Endometrial microvascular endothelial cells (primary cell): ENCODE results near the gene SOST. TPM values are rescaled to one million over a fixed set of nuclear protein-coding genes. Genes with fewer than 3 reads are reported as not detected.

Experiments
- in situ Hi-C: cut with HindIII; loops from 2 replicates; pipeline ENCODE4 v1.10.0; 2017; ENCODE audit warnings: low sequenced_read_pairs, low pct_unique_long_range_greater_than_20kb; ENCODE audit errors: inconsistent ontology term
- total RNA-seq: library from RNA; depleted of rRNA; stranded (reverse); fragments of >200 nt; gene quantifications from one replicate; pipeline ENCODE4 v1.2.3, GENCODE V29; 2015; ENCODE audit errors: inconsistent ontology term

The SOST gene
- total RNA-seq, 1 donor from 2014 or later = not detected

DNA sequence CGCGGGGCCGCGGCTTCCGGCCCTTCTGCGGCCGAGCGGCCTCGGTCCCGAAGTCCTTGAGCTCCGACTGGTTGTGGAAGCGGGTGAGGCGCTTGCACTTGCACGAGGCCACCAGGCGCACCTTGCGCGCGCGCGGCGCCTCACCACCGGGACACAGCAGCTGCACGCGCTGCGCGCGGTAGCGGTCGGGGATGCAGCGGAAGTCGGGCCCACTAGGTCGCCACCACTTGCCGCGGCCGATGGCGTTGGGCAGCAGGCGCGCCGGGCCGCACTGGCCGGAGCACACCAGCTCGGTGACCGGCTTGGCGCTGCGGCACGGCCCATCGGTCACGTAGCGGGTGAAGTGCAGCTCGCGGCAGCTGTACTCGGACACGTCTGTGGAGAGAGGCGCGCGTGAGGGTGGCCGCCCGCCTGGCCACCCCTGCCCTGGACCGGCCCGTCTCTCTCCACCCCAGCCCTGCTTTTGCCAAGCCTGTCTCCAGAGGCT, 3.2 kb downstream of the SOST start:
- in situ Hi-C loops = loop anchor here (5.0 kb wide), 1 partner anchor 58 kb away; no protein-coding TSS in a partner anchor

DNA sequence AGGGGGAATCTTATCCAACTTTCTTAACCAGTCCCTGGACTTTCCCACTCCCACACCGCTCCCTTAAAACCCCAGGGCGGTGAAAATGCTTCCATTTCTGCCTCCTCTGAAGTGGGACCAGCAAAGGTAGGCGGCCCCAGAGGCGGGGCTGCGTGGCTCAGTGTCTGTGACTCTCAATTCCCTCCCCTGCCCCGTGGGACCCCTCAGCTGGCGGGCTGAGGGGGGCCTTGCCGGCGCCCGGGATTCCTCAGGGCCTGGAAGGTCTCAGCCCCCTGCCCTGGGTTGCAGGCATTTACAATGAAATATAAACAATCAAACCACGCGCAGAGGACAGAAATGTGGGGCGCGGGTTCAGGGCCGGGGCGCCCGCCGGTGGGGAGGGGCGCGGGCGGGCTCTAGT, 3.6 kb downstream of the SOST start:
- in situ Hi-C loops = loop anchor here (5.0 kb wide), 1 partner anchor 58 kb away; no protein-coding TSS in a partner anchor

DNA sequence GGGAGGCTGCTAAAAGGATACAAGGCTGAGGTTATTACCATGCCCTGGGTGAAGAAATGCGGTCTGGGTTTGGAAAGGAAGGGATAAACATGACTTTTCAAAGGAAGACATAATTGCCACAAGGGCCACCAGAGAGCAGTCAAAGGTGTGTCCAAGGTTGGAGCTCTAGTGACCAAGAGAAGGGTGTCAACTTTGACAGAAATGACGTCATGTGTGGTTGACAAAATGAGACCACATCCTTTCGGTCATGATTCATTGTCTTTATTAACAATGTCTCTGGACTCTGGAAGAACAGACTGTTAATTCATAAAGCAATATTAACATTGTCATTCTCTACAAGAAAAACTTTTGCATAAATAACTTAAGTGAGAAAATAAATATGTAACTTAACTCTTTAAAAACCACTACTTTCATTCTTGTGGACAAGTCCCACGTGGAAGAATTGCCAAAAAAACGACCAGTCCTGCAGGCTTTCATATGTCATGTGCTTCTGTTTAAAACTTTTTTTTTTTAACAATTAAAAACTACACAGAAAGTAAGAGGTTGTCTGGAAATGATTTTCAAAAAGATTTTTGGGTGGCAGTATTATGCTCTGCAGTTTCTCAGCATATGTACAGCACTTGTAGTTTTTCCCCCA, 5.0 kb downstream of the SOST start:
- in situ Hi-C loops = no loop called here

DNA sequence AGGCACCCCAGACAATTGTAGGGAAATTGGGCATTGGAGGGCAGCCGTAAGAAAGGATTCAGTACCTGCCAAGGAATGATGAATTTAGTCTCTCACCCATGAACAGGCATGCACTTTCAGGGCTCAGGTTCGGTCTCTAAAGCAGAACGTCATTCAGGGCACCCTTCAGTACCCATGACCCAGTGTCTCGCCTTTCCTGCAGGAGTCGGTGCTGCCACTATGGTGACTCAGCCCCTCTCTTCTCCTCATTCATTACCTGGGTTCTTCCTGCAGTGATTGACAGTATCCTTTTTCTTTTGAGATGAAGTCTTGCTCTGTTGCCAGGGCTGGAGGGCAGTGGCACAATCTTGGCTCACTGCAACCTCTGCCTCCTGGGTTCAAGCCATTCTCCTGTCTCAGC, 8.4 kb downstream of the SOST start:
- in situ Hi-C loops = no loop called here

DNA sequence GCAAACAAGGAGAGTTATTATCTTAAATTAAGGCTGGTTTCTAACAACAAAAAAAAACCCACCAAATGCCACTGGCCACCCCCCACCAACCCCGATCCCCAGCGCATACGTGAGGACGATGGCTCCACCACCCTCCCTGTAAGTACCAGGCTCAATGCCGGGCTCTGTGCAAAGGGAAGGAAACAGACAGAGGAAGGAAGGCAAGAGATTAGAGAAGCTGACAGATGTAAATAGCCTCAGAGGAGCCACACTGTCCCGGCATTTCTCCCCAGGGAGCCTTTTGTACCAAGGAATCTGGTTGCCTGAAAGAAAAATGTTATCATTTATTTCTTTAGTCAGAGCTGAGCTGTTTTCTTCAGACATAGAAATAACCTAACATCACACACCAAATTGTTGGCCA, 13.1 kb downstream of the SOST start:
- in situ Hi-C loops = no loop called here

DNA sequence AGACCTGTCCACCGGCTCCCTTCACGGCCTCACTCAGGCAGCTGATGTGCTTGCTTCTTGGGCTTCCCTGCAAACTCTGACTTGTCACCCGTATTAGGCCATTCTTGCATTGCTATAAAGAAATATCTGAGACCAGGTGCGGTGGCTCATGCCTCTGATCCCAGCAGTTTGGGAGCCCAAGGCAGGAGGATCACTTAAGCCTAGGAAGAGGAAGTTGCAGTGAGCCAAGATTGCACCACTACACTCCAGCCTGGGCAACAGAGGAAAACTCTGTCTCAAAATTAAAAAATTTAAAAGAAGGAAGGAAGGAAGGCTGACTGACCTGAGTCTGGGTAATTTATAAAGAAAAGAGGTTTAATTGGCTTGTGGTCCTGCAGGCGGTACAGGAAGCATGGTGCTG, 17.0 kb downstream of the SOST start:
- in situ Hi-C loops = no loop called here

DNA sequence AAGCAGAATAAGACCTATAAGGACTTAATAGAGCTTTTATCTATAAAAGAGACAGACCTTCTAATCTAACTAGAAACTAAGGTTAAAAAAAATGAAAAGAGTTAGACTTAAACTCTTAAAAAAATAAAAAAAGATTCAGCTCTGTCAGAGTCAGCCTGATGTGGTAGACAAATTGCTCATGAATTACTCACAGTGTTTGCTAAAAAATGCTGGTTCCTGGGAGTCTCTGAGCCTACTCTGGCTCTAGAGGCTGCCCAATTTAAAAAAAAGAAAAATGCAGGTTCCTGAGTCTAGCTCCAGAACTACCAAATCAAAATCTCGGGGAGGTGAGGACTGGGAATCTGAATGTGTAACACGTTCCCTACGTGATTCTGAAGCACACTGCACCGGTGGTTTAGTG, 18.1 kb downstream of the SOST start:
- in situ Hi-C loops = no loop called here

DNA sequence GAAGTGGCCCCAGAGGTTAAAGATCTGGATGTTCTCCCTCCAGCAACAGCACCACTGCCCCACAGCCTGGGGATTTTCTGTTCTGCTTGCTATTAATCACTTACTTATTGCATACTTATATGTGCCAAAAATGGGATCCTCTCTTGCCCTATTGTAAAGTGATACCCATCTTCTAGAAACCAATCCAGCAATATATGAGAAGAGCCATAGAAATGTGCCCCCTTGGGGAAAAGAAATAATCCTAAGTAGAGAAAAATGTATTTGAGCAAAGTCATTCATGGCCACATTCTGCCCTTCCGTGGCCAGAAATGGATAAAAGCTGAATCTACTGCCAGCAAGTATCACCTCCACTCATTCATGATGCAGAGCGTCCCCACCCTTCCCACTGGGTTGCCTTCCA, 20.9 kb downstream of the SOST start:
- in situ Hi-C loops = no loop called here

DNA sequence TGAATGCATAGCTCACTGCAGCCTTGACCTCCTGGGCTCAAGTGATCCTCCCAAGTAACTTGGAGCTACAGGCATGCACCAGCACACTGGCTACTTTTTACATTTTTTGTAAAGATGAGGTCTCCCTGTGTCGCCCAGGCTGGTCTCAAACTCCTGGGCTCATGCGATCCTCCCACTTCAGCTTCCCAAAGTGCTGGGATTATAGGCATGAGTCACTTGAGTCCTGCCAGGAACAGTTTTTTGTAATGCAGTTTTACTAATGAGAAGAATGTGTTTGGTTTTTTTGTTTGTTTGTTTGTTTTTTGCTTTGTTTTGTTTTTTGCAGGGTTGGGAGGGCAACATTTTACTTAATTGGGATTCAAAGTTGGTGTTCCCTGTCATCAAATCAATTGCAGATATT, 22.2 kb downstream of the SOST start:
- in situ Hi-C loops = no loop called here

DNA sequence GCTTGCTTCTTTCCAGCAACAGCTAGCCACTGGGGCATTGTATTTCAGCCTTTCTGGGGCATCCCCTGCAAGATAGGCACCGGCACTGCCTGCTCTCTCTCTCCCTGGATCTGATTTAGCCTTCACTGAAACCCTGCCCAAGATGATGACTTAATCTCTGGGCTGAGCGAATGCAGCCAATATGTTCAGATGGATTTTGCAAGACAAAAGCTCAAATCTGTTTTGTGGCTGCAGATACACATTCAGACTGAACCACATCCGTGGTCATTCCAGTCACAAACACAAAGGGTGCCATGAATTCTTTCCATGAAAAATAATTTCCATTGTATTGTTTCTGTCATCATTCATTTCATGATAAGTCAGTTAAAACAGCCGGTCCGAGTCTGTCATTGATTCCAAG, 24.2 kb downstream of the SOST start:
- in situ Hi-C loops = no loop called here

DNA sequence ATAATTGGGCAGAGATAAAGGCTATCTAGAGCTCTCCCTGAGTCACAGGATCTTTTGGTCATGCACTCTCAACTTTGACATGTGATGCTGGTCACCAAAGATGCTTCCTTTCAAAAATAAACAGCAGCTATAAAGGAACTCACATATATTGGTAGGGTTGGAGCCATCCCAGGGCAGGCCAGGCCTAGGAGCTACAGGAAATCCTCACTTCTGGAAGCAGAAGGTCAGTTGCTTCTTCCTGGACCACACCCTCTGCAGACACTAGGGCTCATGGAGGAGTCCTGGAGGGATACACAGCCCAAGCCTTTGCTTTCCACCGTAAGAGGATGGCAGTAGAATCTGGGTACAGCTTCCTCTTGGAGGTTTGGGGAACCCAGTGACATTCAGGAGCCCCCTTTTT, 24.6 kb downstream of the SOST start:
- in situ Hi-C loops = no loop called here

DNA sequence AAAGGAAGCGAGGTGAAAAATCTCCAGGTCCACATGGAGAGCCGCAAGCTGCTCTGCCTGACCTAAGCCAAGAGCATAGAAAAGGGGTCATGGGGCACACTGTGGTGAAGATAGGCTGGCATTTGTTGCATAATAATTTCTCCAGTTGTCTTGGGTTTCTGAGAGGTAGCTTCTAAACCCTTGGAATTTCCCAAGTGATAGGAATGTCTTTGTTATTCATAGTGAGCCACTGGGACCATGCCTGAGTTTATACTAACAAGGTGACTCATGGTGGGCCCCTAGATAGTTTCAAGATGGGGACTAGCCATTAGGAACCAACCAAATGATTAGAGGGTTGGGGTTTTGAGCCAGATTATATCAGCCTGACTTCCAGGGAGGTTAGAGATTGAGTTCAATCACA, 25.6 kb downstream of the SOST start:
- in situ Hi-C loops = no loop called here

DNA sequence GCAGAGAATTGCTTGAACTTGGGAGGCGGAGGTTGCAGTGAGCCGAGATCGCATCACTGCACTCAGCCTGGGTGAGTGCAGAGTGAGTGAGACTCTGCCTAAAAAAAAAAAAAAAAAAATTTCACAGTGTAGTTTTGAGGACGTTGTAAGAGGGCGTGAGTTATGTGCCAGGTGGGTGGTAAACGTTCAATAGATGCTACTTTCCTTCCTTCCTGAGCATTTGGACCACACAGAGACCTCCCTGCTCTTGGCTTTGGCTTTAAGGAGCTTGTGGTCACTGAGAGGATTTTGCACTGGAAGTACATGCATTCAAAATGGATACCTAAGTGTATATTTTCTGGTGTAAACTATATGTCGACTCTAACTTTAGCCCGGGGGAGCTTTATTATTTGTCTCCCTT, 30.5 kb downstream of the SOST start:
- in situ Hi-C loops = no loop called here

DNA sequence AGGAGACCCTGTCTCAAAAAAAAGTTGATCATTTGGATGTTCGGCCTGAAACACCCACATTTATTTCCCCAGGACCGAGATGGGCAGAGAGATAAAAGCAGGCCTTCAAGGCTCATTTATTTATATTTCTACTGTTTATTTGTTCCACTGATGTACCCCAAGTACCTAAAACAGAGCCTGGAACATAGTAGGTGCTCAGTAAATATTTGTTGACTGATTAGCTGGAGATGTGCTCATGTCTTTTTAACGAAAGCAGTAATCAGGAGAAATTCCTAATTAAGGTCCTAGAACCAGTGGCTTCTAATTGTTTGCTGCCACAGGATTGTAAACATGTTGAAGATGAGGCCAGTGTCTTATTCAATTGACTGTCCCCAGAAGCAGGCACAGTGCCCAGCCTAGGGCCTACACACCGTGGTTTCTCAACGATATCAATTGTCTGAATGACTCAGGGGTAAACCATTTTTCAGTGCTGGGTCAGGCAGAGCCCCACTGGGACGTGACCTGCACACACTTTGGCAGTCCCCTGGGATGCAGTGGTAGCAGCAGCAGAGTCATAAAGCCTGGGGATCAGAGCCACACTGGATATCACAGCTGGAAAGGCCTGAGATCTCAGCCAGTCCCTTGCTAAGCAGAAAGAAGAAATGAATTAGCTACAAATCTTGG, 34.8 kb downstream of the SOST start:
- in situ Hi-C loops = no loop called here

DNA sequence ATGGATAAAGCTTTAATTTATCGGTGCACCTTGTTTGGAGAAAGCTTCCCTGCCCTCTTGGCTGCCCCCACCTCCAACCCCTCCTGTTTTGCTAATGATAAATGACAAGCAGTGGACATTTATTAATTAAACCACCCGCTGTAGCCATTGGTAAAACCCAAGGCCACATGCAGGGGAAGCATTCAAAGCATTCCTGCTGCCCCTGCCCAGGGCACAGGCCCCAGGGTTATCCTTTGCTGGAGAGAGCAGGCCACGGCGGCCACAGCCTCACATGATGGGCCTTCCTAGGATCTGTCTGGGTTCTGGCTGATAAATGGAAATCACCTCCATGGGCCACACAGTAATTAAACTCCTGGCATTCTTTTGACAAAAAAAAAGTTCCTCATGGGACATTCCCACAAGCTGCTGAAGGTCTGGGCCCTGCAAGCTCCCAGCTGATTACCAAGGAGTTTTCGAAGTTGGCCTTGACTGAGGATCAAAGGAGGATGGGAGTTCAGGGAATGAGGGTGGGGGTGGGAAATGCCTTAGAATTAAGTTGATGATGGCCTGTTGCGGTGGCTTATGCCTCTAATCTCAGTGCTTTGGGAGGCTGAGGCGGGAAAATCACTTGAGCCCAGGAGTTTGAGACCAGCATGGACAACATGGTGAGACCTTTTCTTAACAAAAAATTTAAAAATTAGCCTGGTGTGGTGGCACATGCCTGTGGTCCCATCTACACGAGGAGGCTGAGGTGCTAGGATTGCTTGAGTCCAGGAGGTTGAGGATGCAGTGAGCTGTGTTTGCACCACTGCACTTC, 35.5 kb downstream of the SOST start:
- in situ Hi-C loops = no loop called here

DNA sequence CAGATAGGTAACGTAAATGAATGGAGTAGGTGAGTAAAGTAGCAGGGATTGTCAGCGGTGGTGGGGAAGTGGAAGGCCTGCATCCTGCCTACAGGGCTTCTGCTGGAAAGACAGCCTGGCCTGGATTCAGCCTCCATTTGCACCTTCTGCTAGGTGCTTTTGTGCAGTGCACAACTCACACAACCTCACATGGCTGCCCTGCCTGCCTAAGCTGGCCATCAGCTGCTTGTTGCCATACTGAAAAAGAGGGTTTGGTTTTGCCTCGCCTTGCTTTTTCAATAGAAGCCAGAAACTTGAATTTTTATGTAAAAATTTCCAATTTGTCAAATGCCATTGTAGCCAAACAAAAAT, 36.3 kb downstream of the SOST start:
- in situ Hi-C loops = no loop called here

DNA sequence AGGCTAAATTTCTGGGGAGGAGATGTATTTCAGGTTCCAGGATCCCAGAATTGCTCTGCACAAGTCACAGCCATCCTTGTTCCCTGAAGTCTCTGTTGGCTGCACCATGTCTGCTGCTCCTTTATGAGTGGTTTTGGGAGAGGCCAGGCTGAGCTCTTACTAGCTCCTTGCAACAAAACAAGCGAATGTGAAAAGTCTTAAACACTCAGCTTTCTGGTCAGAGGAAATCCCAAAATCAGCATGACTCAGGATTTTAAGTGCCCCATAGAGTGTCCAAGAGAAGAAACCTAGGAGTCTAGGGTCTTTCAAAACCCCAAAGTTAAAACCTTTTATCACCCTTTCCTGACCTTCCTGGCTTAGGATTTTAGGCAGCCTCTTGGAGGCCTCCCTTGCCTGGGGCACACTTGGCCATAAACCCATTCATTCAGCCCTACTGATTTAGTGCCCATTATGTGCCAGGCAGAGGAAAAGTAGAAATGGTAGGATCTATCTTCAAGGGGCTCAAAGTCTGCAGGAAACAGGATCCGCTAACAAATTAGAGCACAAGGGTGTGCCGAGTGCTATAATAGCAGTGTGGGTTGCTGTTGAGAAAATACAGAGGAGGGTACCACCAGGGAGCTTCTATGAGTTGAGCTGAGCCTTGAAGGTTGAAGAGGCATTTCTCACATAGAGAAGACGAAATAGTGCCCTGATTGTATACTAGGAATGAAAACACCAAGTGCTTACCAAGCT, 36.9 kb downstream of the SOST start:
- in situ Hi-C loops = no loop called here

DNA sequence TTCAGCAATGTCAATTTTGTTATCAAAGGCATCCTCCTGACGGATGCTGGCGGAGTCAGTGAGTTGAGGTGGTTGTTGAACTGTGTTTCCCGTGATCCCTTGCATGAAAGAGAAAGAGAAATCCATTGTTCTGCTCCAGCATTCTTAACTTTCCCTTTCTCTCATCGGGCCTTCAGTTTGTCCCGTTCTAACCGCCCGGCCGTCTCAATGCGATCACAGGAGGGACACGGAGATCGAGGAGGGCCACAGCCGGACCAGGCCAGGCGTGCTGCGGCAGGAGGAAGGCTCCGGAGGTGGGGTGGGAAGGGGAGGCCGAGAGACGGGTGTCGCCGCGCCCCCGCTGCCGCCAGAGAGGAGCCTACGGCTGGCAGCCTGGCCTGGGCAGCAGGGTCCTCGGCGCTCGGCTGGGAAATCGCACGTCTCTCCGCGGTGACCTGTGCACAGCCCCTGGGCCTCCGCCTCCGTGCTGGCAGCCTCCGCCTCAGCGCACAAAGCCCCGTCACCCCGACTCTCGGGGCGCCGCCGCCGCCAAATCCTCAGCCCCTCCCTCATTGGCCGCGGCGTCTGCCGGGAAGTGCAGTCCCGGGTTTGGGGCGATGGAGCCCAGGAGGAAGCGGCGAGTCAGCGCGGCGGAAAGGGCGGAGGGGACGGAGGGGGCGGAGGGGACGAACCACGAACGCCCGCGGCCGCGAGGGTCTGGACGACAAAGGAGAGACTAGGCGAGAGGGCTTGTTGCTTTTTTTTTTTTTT, 38.1 kb downstream of the SOST start:
- in situ Hi-C loops = no loop called here

DNA sequence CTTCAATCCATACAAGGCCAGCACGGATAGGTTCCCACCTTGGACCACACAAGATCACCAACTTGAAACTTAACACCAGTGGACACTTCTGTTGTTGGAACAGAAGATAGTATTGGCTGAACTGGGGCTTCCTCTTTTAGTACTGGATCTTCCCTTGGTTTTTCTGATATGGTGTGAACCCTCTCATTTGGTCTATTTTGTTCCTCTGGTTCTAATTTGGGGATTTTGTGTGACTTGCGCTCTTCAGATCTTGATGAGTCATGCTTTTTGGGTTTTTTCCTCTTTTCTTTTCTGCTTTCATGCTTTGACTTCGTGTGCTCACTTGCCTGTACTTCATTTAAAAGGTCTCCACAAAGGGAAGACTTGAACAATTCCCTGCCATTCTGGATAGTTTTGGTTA, 39.0 kb downstream of the SOST start:
- in situ Hi-C loops = no loop called here
